ENCODE measurements around the gene KIAA0513. TPM values are rescaled to one million over a fixed set of nuclear protein-coding genes. Genes with fewer than 3 reads are reported as not detected.
"Not testable (repeated sequence)": the region's sequence is repeated elsewhere in the genome, so short reads cannot be mapped to it uniquely, and the experiment has no call there.

Gene KIAA0513
- polyA plus RNA-seq, 3 donors: 2.4 to 7.3 (median 4.7) TPM

DNA sequence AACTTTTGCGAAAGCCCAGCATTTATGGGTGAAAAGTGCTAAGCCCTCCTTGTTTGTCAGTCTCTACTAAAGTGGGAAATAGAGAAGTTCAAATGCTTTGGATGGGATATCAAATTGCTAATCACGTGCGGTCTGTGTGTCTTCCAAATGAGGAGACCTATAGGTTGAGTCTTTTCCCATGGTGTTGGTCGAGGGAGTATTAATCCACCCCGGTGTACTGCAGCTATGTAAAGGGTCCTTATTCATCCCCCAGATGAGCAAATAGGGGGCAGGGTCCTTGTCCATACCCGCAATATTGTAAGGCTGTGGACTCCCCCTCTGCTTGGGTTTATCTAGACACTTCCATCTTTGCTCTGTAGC is 14.6 kb downstream of the KIAA0513 start:
- H3K27ac ChIP-seq (ENCODE audit: low read depth, low read length): no peak overlapping the region
- WGBS, 3 donors: 74 to 86% (median 76%) methylated on average over 6 of the region's 6 CpGs

DNA sequence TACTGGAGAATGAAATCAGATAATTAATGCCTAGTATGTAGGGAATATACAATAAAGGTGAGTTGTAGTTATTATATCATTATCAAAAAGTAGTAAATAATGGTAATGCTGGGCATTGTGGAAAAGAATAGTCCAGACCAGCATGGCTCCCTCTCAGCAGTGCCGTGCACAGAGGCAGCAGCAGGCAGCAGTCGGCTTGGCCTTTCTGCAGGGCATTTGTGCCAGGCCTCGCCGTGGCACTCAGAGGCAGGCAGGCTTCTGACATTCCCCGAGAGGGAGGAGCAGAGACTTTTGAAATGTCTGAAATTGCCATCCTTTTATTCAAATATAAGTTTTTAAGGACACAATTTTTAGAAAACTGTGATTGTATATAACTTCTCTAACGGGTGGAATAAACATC is 15.0 kb downstream of the KIAA0513 start:
- H3K27ac ChIP-seq (ENCODE audit: low read depth, low read length): no peak overlapping the region
- WGBS, 3 donors: 79 to 87% (median 86%) methylated on average over 6 of the region's 6 CpGs

DNA sequence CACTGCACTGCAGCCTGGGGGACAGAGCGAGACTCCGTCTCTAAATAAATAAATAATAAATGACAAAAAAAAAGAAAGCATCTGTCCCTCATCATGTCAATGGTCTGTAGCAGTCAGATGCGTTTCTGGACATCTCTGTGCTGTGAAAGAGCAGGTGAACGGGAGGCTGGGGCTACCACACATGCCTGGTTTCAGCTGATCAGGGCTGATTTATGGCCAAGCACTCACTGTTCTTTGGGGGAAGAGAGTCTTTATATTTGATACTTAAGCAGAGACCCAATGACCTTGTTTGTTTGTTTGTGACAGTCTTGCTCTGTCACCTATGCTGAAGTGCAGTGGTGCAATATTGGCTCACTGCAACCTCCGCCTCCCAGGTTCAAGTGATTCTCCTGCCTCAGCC is 17.5 kb downstream of the KIAA0513 start:
- H3K27ac ChIP-seq (ENCODE audit: low read depth, low read length): no peak overlapping the region
- WGBS, 3 donors: 97 to 99% (median 97%) methylated on average over 5 of the region's 5 CpGs

DNA sequence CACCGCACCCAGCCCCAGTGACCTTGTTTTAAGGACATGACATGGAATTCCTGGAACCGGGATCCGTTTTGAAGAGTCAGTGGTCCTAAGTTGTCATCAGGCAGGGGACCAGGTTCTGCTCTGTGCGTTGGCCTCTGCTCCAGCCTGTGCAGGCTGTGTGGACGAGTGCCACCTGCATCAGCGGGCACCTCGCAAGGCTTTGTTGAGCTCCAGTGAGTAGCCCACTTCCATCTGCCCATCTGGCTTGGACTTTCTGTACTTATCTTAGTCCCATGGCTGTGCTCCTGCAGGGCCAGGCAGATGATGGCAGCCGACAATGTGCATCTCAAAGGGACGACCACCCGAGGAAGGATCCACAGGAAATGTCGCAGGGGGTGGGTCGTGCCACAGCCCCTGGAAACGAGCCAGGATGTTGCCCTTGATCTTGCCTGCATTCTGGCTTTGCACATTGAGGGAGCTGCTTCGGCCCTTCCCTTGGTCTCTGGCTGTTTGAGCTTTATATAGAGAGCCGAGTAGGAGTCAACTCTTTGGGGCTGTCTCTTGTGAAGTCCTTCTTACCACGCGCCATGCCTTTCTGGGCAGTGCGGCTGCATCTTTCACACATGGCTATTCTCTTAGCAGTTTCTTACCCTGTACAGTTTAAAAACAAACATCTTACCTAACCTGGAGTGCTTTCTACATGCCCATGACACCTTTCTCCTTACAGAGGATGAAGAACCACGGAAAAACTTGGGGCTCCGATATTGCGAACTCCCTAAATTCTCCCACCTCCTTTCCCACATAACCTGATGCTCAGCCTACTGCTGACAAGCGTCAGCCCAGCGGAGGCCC is 18.3 kb downstream of the KIAA0513 start:
- no peak overlapping the region for H3K27ac ChIP-seq (ENCODE audit: low read depth, low read length)
- 80 to 85% (median 80%) methylated on average over 22 to 23 of the region's 23 CpGs for WGBS, 3 donors

DNA sequence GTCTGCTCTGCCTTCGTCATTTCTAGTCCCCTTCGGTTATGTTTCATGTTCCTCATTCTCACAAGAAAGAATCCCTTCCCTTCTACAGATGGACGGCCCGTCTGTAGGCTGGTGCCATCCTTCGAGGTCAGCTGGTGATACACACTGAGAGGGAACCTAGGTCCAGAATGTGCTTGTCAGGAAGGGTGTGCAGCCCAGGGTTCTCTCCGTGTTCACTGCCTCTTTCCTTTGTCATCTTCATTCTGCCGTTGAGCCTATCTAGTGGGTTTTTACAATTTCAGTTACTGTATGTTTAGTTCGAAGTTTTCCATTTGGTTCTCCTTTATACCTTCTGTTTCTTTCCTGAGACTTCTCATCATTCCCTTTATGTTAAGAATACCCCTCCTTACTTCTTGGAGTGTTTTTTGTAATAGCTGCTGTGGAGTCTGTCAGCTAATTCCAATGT is 18.9 kb downstream of the KIAA0513 start:
- no peak overlapping the region for H3K27ac ChIP-seq (ENCODE audit: low read depth, low read length)
- whole genome bisulfite sequencing, 3 donors: 78 to 91% (median 83%) methylated on average over 8 of the region's 8 CpGs

DNA sequence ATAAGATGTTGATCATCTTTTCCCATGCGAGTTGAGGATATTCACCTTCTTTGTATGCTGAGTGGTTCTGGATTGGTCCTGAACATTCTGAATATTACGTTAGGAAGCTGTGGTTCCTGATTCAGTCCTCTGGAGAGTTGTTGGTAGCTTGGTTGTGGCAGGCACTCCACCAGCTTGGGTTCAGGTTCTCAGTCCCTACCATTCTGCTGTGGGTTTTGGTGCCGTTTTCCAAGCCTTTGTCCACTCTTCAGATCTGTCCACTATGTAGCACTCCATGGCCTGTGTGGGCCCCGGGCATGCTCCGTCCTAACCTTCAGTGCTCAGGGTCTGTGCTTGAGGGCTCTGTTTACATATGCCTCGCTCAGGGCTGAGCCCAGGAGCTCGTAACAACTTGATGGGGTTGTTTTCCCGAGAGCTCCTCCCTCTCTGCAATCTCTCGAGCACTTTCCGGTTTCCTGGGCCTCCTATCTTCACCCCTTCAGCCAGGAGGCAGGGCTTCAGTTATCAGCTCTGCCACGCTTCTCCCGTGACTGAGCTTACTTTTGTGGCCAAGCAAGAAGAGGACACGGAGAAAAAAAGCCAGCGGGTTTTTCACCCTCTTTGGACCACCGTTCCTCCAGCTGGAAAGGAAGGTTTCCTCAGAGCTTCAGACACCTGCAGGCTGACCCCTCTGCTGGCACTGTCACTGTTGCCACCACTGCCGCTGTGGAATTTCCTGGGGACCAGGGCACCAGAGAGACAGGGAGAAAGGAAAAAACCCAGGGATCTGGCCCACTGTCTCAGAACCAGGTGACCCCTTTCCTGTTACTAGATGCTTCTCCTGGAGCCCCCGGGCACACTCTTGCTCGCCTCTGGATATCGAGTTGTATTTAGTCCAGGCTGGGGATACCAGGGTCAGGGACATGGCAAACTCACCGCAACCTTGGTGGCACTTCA is 19.6 kb downstream of the KIAA0513 start:
- 45 to 73% (median 71%) methylated on average over 20 of the region's 20 CpGs for WGBS, 3 donors
- H3K27ac ChIP-seq (ENCODE audit: low read depth, low read length): no peak overlapping the region

DNA sequence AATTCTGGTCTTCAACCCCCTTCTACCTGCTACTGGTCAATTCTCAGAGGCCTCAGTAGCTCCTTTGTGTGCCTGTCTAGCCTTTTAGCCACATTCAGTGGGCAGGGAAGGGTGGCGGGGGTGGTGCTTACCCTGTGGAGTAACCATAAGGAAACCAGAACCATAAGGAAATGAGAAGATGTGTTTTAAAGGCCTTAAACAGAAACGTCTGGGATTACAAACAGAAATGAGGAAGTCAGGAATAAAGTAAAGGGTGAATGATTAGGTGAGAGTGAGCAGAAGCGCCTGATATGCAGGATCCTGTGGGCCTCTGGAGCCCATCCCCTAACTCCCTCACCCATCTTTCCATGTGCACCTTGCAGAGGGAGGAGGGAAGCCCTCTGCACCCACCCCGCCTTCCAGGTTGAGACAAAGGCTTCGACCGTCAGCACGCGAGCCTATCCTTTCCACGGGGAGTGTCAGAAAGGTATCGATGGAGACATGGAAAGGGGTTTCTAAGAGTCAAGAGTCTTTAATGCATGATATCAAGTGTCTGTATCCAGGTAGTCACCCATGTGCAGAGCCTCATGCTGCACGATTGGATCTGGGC is 20.4 kb downstream of the KIAA0513 start:
- H3K27ac ChIP-seq (ENCODE audit: low read depth, low read length): no peak overlapping the region
- WGBS, 3 donors: 73 to 92% (median 78%) methylated on average over 11 of the region's 11 CpGs

DNA sequence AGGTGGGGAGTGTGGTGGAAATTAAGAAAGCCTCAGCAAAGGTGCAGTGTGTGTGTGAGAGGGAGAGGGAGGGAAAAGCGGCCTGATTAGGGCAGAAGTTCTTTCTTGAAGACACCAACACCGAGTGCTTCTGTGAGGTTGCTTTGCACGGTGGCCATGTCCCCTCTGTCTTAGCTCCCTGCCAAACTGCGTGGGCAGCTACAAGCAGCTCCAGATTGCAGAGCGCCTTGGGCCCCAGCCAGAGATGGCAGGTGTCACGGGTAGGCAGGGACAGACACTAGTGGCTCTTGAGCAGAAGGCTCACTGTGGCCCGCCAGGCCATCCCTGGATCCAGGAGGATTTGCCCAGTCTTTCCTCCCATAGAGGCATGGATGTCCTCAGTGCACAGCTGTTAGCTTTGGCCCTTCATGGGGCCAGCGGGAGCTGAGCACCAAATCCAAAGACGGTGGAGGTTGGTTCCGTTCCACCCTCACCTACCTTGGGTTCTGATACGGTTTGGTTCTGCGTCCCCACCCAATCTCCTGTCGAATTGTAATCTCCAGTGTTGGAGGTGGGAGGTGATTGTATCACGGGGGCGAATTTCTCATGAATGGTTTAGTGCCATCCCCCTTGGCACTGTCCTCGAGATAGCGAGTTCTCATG is 21.4 kb downstream of the KIAA0513 start:
- 89 to 93% (median 92%) methylated on average over 17 of the region's 17 CpGs for WGBS, 3 donors
- H3K27ac ChIP-seq (ENCODE audit: low read depth, low read length): no peak overlapping the region

DNA sequence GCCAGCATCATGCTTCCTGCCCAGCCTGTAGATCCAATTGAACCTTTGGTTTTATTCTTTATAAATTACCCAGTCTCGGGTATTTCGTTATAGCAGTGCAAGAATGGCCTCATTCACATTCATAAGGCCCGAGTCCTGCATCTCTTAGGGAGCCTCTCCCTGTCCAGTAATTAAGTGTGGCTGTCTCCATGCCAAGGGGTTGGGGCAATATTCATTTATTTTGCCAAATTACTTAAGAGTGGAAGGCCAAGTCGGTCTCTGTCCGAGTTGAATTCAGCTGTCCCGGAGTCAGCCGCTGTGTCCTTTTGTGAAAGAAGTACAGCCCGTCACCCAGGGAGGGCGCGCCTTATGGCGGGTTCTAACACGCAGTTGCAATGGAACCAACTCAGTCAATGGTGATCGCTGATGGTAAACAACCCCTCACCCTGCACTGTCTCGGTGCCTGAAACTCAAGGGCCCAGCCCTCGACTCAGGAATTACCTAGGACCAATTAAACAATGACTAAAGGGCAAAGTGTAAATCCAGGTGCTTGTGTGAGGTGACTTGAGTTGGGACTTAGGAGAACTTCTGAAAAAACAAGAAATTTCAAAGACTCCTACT is 22.2 kb downstream of the KIAA0513 start:
- WGBS, 3 donors: 86 to 89% (median 88%) methylated on average over 15 of the region's 15 CpGs
- no peak overlapping the region for H3K27ac ChIP-seq (ENCODE audit: low read depth, low read length)

DNA sequence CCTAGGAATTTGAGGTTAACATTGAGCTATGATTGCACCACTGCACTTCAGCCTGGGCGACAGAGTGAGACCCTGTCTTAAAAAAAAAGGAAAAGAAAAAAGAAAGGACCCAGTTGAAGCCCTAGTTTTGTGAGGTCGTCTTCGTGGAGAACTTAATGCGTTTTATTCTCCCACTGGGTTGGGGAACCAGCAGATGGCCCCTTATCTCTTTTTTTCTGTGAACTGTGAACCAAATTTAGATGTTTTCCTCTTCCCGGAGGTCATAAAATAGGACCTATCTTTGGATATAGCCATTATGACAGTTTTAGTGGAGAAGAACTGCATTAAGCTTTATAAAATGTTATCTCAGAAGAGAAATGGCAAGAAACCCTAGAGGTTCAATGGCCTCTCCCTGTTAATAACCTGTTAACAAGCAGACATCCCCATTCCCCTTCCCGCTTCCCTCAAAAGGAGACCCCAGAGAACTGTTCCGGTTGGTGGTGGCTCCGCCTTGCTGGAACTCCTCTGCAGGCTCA is 23.5 kb downstream of the KIAA0513 start:
- H3K27ac ChIP-seq (ENCODE audit: low read depth, low read length): no peak overlapping the region
- WGBS, 3 donors: 61 to 84% (median 69%) methylated on average over 8 of the region's 8 CpGs

DNA sequence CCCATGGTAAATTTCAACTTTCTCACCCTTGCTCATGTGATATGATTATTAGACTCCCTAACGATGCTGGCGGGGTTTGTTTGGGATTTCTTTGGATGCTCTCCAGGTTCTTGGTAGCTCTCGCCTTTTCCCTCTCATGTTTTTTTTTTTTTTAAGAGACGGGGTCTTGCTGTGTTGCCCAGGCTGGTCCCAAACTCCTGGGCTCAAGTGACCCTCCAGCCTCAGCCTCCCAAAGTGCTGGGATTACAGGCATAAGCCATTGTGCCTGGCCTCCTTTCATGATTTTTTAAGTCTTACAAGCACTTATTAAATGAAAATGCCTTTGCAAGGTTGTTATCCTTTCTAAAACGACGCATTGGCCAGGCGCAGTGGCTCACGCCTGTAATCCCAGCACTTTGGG is 24.1 kb downstream of the KIAA0513 start:
- H3K27ac ChIP-seq (ENCODE audit: low read depth, low read length): no peak overlapping the region
- 89 to 94% (median 92%) methylated on average over 8 of the region's 8 CpGs for WGBS, 3 donors

DNA sequence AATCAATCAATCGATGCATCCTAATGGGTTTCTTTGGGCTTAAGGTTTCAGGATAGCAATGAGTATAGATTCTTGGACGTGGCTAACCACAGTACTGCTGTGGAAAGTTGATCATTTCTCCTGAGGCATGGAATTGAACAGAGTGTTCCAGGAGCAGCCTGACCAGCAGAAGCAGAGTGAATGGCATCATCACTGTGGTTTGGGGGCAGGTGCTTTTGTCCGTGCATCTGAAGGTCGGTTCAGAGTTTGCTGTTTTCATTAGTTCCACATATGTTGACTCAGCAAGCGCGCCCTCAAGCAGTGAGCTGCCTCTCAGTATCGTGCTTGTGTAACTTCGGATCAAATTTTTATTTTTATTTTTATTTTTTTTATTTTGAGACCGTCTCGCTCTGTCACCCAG is 24.9 kb downstream of the KIAA0513 start:
- 86 to 91% (median 91%) methylated on average over 10 of the region's 10 CpGs for WGBS, 3 donors

DNA sequence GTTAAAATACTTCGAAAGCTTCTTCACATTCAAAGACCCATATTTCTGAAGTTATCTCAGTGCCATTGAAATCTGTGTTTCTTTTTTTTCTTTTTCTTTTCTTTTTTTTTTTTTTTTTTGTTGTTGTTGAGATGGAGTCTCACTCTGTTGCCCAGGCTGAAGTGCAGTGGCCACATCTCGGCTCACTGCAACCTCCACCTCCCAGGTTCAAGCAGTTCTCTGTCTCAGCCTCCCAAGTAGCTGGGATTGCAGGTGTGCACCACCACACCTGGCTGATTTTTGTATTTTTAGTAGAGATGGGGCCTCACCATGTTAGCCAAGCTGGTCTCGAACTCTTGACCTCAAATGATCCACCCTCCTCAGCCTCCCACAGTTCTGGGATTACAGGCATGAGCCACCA is 26.7 kb downstream of the KIAA0513 start:
- not testable (repeated sequence) for H3K27ac ChIP-seq (ENCODE audit: low read depth, low read length)

More for the DNA sequence above, 24.9 kb downstream of the KIAA0513 start:
- no peak overlapping the region for H3K27ac ChIP-seq (ENCODE audit: low read depth, low read length)

DNA sequence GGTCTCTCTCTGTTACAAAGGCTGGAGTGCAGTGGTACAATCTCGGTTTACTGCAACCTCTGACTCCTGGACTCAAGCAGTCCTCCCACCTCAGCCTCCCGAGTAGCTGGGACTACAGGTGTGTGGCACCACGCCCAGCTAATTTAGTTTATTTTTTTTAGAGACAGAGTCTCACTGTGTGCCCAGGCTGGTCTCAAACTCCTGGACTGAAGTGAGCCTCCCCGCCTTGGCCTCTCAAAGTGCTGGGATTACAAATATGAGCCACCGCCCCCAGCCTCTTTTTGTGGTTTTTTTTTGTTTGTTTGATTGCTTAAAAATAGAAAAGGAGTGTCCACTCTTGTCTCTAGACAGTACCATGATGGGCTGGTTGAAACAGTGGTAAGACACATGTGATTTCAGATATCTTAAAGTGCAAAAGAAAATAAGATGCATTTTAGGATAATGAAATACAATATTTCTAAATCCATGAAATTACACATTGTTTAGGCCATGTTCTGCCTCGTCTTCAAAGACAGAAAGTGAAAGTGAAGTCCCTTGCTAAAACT is 27.4 kb downstream of the KIAA0513 start:
- WGBS, 3 donors: 54 to 76% (median 54%) methylated on average over 6 of the region's 6 CpGs
- peak overlapping the region; percentile 48 for H3K27ac ChIP-seq (ENCODE audit: low read depth, low read length)

More for the DNA sequence above, 26.7 kb downstream of the KIAA0513 start:
- 94 to 98% (median 95%) methylated on average over 3 of the region's 3 CpGs for WGBS, 3 donors

DNA sequence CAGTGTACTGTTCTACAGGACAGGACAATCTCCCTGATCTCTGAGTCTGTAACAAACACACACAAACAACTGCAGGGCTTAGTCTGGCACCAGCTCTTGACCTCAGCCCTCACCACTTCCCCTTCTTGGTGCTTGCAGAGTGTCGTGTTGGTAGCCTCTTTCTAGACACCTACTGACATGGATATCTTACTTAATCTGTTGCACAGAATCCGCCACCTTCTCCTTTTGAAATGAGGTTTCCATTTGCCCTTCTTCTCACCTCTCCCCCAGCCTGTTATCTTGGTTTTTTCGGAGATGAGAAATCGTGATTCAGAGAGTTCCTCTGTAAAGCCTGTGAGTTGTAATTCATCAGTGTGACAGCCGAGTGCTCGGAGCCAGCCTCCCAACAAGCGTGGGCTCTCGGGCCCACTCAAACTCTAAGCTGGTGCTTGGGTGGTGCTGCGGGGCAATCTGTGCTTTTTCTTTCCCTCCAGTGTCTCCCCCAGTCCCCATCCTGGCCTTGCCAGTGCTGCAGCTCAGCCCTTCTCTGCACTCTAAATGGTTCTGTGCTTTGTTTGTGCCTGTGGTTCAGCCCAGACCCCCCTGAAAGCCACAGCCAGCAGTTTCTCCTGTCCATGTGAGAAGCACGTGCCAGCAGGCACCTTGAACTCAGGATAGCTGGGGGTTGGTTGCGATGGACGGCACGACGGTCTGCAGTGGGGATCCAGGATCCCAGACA is 28.1 kb downstream of the KIAA0513 start:
- no peak overlapping the region for H3K27ac ChIP-seq (ENCODE audit: low read depth, low read length)

DNA sequence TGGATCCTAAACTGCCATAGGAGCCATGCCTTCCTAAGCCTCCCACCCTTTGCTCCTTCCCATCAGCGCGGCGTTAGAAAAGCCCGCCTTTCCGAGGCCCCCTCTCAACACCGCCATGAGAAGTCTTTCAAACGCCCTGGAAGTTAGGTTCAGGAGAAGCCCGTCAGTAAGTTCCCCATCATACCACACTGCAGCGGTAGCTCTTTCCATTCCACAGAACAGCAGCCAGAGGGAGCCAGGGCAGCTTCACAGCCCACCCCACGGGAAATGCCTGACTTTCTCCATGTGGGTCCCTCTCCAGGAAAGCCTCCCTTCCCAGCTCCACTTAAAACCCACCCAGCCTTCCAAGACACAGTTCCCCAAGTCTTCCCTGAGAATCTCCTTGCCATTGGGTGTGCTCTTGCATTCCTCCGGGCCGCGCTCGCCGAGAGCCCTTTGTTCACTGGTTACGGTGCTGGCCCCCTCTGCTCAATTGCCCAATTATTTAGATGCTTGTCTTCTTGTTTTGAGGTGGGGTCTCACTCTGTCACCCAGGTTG is 28.7 kb downstream of the KIAA0513 start:
- 70 to 83% (median 72%) methylated on average over 16 of the region's 16 CpGs for WGBS, 3 donors
- no peak overlapping the region for H3K27ac ChIP-seq (ENCODE audit: low read depth, low read length)

More for the DNA sequence above, 28.1 kb downstream of the KIAA0513 start:
- WGBS, 3 donors: 22 to 59% (median 32%) methylated on average over 14 of the region's 14 CpGs
